Measurements from ENCODE around the gene AWAT2. TPM values are rescaled to one million over a fixed set of nuclear protein-coding genes. Genes with fewer than 3 reads are reported as not detected.
"Not testable (repeated sequence)": the region's sequence is repeated elsewhere in the genome, so short reads cannot be mapped to it uniquely, and the experiment has no call there.

Gene AWAT2
- total RNA-seq, 1 donor, result not detected

- TF ChIP-seq CTCF (IDR thresholded peaks at IDR 0.05; ENCODE audit: insufficient read depth, low read depth, low read length), result no peak
Observed at GRCh38 chrX:70009049-70009448, 40.7 kb downstream of the AWAT2 start.

GRCh38 chrX:70007946-70008345 is 41.8 kb downstream of the AWAT2 start:
- DNase-seq (ENCODE audit: low read depth), result no peak
- TF ChIP-seq CTCF (IDR thresholded peaks at IDR 0.05; ENCODE audit: insufficient read depth, low read depth, low read length), result no peak
- no peak overlapping the region for H3K4me3 ChIP-seq (ENCODE audit: low read depth, low read length)

More at GRCh38 chrX:70009049-70009448, 40.7 kb downstream of the AWAT2 start:
- H3K4me3 ChIP-seq (ENCODE audit: low read depth, low read length), result no peak overlapping the region
- DNase-seq (ENCODE audit: low read depth), result no peak

- no peak overlapping the region for H3K4me3 ChIP-seq (ENCODE audit: low read depth, low read length)
- DNase-seq (ENCODE audit: low read depth), result no peak
- no peak for TF ChIP-seq CTCF (IDR thresholded peaks at IDR 0.05; ENCODE audit: insufficient read depth, low read depth, low read length)
Observed at GRCh38 chrX:70001708-70002341, 47.9 kb downstream of the AWAT2 start.

- DNase-seq (ENCODE audit: low read depth), result no peak
- no peak for TF ChIP-seq CTCF (IDR thresholded peaks at IDR 0.05; ENCODE audit: insufficient read depth, low read depth, low read length)
- H3K4me3 ChIP-seq (ENCODE audit: low read depth, low read length), result no peak overlapping the region
Observed at GRCh38 chrX:70001269-70001668, 48.5 kb downstream of the AWAT2 start.

- not testable (repeated sequence) for H3K4me3 ChIP-seq (ENCODE audit: low read depth, low read length); DNase-seq (ENCODE audit: low read depth)
Observed at GRCh38 chrX:69998299-69998698, 51.4 kb downstream of the AWAT2 start.

- H3K4me3 ChIP-seq (ENCODE audit: low read depth, low read length), result no peak overlapping the region
- no peak for TF ChIP-seq CTCF (IDR thresholded peaks at IDR 0.05; ENCODE audit: insufficient read depth, low read depth, low read length)
- DNase-seq (ENCODE audit: low read depth), result no peak
Observed at GRCh38 chrX:69996113-69996468, 53.6 kb downstream of the AWAT2 start.

- DNase-seq (ENCODE audit: low read depth), result no peak
- TF ChIP-seq CTCF (IDR thresholded peaks at IDR 0.05; ENCODE audit: insufficient read depth, low read depth, low read length), result no peak
- no peak overlapping the region for H3K4me3 ChIP-seq (ENCODE audit: low read depth, low read length)
Observed at GRCh38 chrX:69995362-69996112, 54.2 kb downstream of the AWAT2 start.
